HG02852 (cell line): ENCODE measurements around the gene ROR1.

Source experiments
- ATAC-seq: cut with Tn5 transposase; IDR thresholded peaks from one replicate; pipeline ENCODE4 v1.9.1; 2021; ENCODE audit warnings: mild to moderate bottlenecking, moderate library complexity; ENCODE audit not compliant: unreplicated experiment

ROR1 gene

GRCh38 chr1:63773815-63774616 lies at the start of gene ROR1:
Gene ROR1, plus strand, starts transcription at chr1:63774017.
- ATAC-seq, result peak; percentile 84

GRCh38 chr1:63724375-63724899 lies 49.4 kb upstream of the ROR1 start:
- ATAC-seq, result no peak

GRCh38 chr1:63728611-63729226 lies 45.1 kb upstream of the ROR1 start:
- no peak for ATAC-seq

- ATAC-seq, result no peak
Observed at GRCh38 chr1:63729227-63729620, 44.6 kb upstream of the ROR1 start.

GRCh38 chr1:63730211-63730610 lies 43.6 kb upstream of the ROR1 start:
- ATAC-seq, result no peak

GRCh38 chr1:63731117-63732043 lies 42.4 kb upstream of the ROR1 start:
- ATAC-seq, result no peak

- no peak for ATAC-seq
Observed at GRCh38 chr1:63732666-63733065, 41.2 kb upstream of the ROR1 start.

GRCh38 chr1:63738772-63739171 lies 35.0 kb upstream of the ROR1 start:
- ATAC-seq, result no peak

GRCh38 chr1:63739452-63739851 lies 34.4 kb upstream of the ROR1 start:
- ATAC-seq, result no peak

GRCh38 chr1:63740432-63740831 lies 33.4 kb upstream of the ROR1 start:
- no peak for ATAC-seq

GRCh38 chr1:63742526-63742925 lies 31.3 kb upstream of the ROR1 start:
- no peak for ATAC-seq

- no peak for ATAC-seq
Observed at GRCh38 chr1:63743781-63744180, 30.0 kb upstream of the ROR1 start.

GRCh38 chr1:63746129-63746864 lies 27.5 kb upstream of the ROR1 start:
- ATAC-seq, result no peak

GRCh38 chr1:63747445-63747844 lies 26.4 kb upstream of the ROR1 start:
- no peak for ATAC-seq

- no peak for ATAC-seq
Observed at GRCh38 chr1:63748046-63748580, 25.7 kb upstream of the ROR1 start.

GRCh38 chr1:63748641-63749040 lies 25.2 kb upstream of the ROR1 start:
- no peak for ATAC-seq

GRCh38 chr1:63750721-63751120 lies 23.1 kb upstream of the ROR1 start:
- ATAC-seq, result no peak

GRCh38 chr1:63752176-63752575 lies 21.6 kb upstream of the ROR1 start:
- no peak for ATAC-seq

- no peak for ATAC-seq
Observed at GRCh38 chr1:63753591-63753990, 20.2 kb upstream of the ROR1 start.

GRCh38 chr1:63756839-63757238 lies 17.0 kb upstream of the ROR1 start:
- ATAC-seq, result no peak
